Caco-2 (cell line): ENCODE measurements around the gene POFUT2. TPM values are rescaled to one million over a fixed set of nuclear protein-coding genes. Genes with fewer than 3 reads are reported as not detected.

Source experiments
- BruUV-seq: library from RNA; stranded (reverse); fragments of 400-500 nt; replicated peaks from 2 replicates; lab custom pipeline; 2021; lab: Mats Ljungman, UMichigan
- CTCF ChIA-PET: fragments of 300-600 bp; sonication (Branson Sonifier 250); formaldehyde crosslinking; loops from one replicate; lab custom pipeline; 2022; ENCODE audit warnings: antibody characterized with exemption; lab: Charles Lee
- POLR2A ChIA-PET: fragments of 300-600 bp; sonication (Branson Sonifier 250); formaldehyde crosslinking; loops from one replicate; lab custom pipeline; 2022; ENCODE audit warnings: antibody characterized with exemption; lab: Charles Lee
- DNase-seq, 2 experiments: peaks; one replicate each; pipeline versions ENCODE4 v3.0.0 to v3.0.0-alpha.2; 2020 to 2022
- H3K27me3 ChIP-seq: replicated peaks from 2 replicates; pipeline ENCODE4 v1.6.0; 2011; ENCODE audit warnings: low read length; ENCODE audit not compliant: control insufficient read depth, insufficient read depth
- H3K36me3 ChIP-seq: 2 replicates; pipeline ENCODE4 v1.5.1; 2011; ENCODE audit warnings: low read length; ENCODE audit not compliant: control insufficient read depth, insufficient read depth
- H3K4me1 ChIP-seq: fragments of 250-450 bp; sonication (Bioruptor Pico); 2 replicates; pipeline ENCODE4 v1.5.1; 2020; ENCODE audit warnings: mild to moderate bottlenecking
- H3K4me3 ChIP-seq: 2 replicates; pipeline ENCODE4 v1.5.1; 2011; ENCODE audit warnings: low read depth, mild to moderate bottlenecking, control low read depth, low read length
- H3K9me3 ChIP-seq: fragments of 250-450 bp; sonication (Bioruptor Pico); 2 replicates; pipeline ENCODE4 v1.5.1; 2020; ENCODE audit warnings: mild to moderate bottlenecking, moderate library complexity
- H3K27ac Mint-ChIP-seq: one replicate; pipeline ENCODE4 v1.8.0; 2022; ENCODE audit warnings: mixed read lengths; ENCODE audit not compliant: unreplicated experiment
- H3K27me3 Mint-ChIP-seq: one replicate; pipeline ENCODE4 v1.8.0; 2022; ENCODE audit warnings: mixed read lengths; ENCODE audit not compliant: insufficient read depth, unreplicated experiment
- H3K36me3 Mint-ChIP-seq: one replicate; pipeline ENCODE4 v1.8.0; 2022; ENCODE audit warnings: mild to moderate bottlenecking, mixed read lengths; ENCODE audit not compliant: insufficient read depth, unreplicated experiment
- H3K4me1 Mint-ChIP-seq: one replicate; pipeline ENCODE4 v1.8.0; 2022; ENCODE audit warnings: low read depth, mixed read lengths; ENCODE audit not compliant: unreplicated experiment
- H3K4me3 Mint-ChIP-seq: one replicate; pipeline ENCODE4 v1.8.0; 2022; ENCODE audit warnings: mild to moderate bottlenecking, moderate library complexity, mixed read lengths; ENCODE audit not compliant: unreplicated experiment
- H3K9me3 Mint-ChIP-seq: one replicate; pipeline ENCODE4 v1.8.0; 2022; ENCODE audit warnings: mixed read lengths; ENCODE audit not compliant: unreplicated experiment
- CTCF ChIP-seq, 2 experiments: fragments of 200-600 bp in 1 of 2; IDR thresholded peaks; 1 replicate in 1 of 2; 2 replicates in 1 of 2; pipeline versions ENCODE4 v1.5.1 to v1.8.0; 2011 to 2022; ENCODE audit warnings: antibody characterized with exemption in 1 of 2, control low read depth in 1 of 2, inconsistent platforms in 1 of 2, low read depth in 1 of 2, low read length in 1 of 2, mild to moderate bottlenecking in 1 of 2, moderate library complexity in 1 of 2; ENCODE audit not compliant: insufficient read depth in 1 of 2, severe bottlenecking in 1 of 2, unreplicated experiment in 1 of 2
- intact Hi-C: fragments of 100-400 bp; cut with micrococcal nuclease; formaldehyde crosslinking; loops from one replicate; pipeline ENCODE4 v1.10.0; 2022; ENCODE audit not compliant: unreplicated experiment
- total RNA-seq: library from RNA; stranded (reverse); gene quantifications from 2 replicates; pipeline ENCODE4 v1.2.3, GENCODE V29; 2022

The POFUT2 gene
- total RNA-seq, 1 experiment from 2014 or later = 32.0 TPM

- ChIA-PET POLR2A (no interaction called here), CTCF (no interaction called here)
- Histone ChIP-seq H3K27me3 (no peaks in the 10 kb centered on the region), H3K4me3 (no peak overlapping the region), H3K36me3 (no peaks in the 10 kb centered on the region; the same call in none of the 2 replicates), H3K4me1 (no peaks in the 10 kb centered on the region), H3K9me3 (no peaks in the 10 kb centered on the region)
- Mint-ChIP-seq H3K4me1 (no peaks in the 10 kb centered on the region), H3K9me3 (no peaks in the 10 kb centered on the region), H3K27me3 (no peaks in the 10 kb centered on the region), H3K27ac (no peak overlapping the region), H3K4me3 (no peak overlapping the region), H3K36me3 (peaks cover 61% of the 10 kb centered on the region)
- TF ChIP-seq CTCF (IDR thresholded peaks at IDR 0.05; ENCODE audit: insufficient read depth in 1 of 2, low read depth in 1 of 2, low read length in 1 of 2, severe bottlenecking in 1 of 2, unreplicated experiment in 1 of 2) = no peak
- intact Hi-C loops = no loop called here
- no TSS peak for BruUV-seq
- no peak for DNase-seq
These were observed 6.0 kb downstream of the POFUT2 start for GRCh38 chr21:45281411-45282282.

GRCh38 chr21:45280969-45281368, 6.7 kb downstream of the POFUT2 start:
- Histone ChIP-seq H3K27me3 (no peaks in the 10 kb centered on the region), H3K9me3 (no peaks in the 10 kb centered on the region), H3K4me3 (no peak overlapping the region), H3K36me3 (no peaks in the 10 kb centered on the region; the same call in none of the 2 replicates), H3K4me1 (no peaks in the 10 kb centered on the region)
- no peak overlapping the region for H3K4me3 Mint-ChIP-seq
- intact Hi-C loops = no loop called here
- no TSS peak for BruUV-seq
- DNase-seq = no peak
- CTCF ChIA-PET = no interaction called here
- no peaks in the 10 kb centered on the region for H3K27me3 Mint-ChIP-seq
- POLR2A ChIA-PET = no interaction called here
- H3K9me3 Mint-ChIP-seq = no peaks in the 10 kb centered on the region
- no peaks in the 10 kb centered on the region for H3K4me1 Mint-ChIP-seq
- peaks cover 64% of the 10 kb centered on the region for H3K36me3 Mint-ChIP-seq
- no peak overlapping the region for H3K27ac Mint-ChIP-seq
- TF ChIP-seq CTCF (IDR thresholded peaks at IDR 0.05; ENCODE audit: insufficient read depth in 1 of 2, low read depth in 1 of 2, low read length in 1 of 2, severe bottlenecking in 1 of 2, unreplicated experiment in 1 of 2) = no peak

- Mint-ChIP-seq H3K27me3 (no peaks in the 10 kb centered on the region), H3K36me3 (peaks cover 57% of the 10 kb centered on the region), H3K27ac (no peak overlapping the region), H3K4me1 (no peaks in the 10 kb centered on the region), H3K4me3 (no peak overlapping the region), H3K9me3 (no peaks in the 10 kb centered on the region)
- Histone ChIP-seq H3K36me3 (peaks cover 1% of the 10 kb centered on the region), H3K27me3 (no peaks in the 10 kb centered on the region), H3K9me3 (no peaks in the 10 kb centered on the region), H3K4me1 (no peaks in the 10 kb centered on the region), H3K4me3 (no peak overlapping the region)
- ChIA-PET CTCF (no interaction called here), POLR2A (no interaction called here)
- no peak for DNase-seq
- intact Hi-C loops = no loop called here
- no peak for TF ChIP-seq CTCF (IDR thresholded peaks at IDR 0.05; ENCODE audit: insufficient read depth in 1 of 2, low read depth in 1 of 2, low read length in 1 of 2, severe bottlenecking in 1 of 2, unreplicated experiment in 1 of 2)
- BruUV-seq = no TSS peak
These were observed 7.4 kb downstream of the POFUT2 start for GRCh38 chr21:45280178-45280821.
